Measurements from ENCODE around the gene RGS9BP. TPM values are rescaled to one million over a fixed set of nuclear protein-coding genes. Genes with fewer than 3 reads are reported as not detected.

The RGS9BP gene
- total RNA-seq, 6 donors from 2014 or later, result 2.2 to 9.4 (median 6.0) TPM

DNA sequence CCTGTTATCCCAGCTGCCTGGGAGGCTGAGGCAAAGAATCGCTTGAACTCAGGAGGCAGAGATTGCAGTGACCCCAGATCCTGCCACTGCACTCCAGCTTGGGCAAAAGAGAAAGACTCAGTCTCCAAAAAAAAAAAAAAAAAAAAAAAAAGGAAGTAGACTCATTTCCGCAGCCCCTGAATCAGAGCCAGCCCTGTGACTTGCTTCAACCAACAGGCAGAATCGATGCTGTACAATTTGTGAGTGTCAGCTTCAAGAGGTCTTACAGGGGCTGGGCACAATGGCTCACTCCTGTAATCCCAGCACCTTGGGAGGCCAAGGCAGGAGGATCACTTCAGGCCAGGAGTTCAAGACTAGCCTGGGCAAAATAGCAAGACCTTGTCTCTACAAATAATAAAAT, 13.5 kb upstream of the RGS9BP start:
- DNase-seq (no peak), ATAC-seq (ENCODE audit: low FRiP score in 2 of 2) (no peak)
- Histone ChIP-seq H3K4me3 (no peak overlapping the region), H3K4me1 (peaks cover 0 to 7% (median 0%) of the 10 kb centered on the region in 4 donors), H3K9me3 (no peaks in the 10 kb centered on the region), H3K27ac (no peak overlapping the region), H3K27me3 (no peaks in the 10 kb centered on the region), H3K36me3 (peaks cover 0 to 24% (median 17%) of the 10 kb centered on the region in 4 donors)
- WGBS, 2 donors, result 19 to 29% methylated on average over 3 of the region's 3 CpGs
- TF ChIP-seq, protein P1, sequence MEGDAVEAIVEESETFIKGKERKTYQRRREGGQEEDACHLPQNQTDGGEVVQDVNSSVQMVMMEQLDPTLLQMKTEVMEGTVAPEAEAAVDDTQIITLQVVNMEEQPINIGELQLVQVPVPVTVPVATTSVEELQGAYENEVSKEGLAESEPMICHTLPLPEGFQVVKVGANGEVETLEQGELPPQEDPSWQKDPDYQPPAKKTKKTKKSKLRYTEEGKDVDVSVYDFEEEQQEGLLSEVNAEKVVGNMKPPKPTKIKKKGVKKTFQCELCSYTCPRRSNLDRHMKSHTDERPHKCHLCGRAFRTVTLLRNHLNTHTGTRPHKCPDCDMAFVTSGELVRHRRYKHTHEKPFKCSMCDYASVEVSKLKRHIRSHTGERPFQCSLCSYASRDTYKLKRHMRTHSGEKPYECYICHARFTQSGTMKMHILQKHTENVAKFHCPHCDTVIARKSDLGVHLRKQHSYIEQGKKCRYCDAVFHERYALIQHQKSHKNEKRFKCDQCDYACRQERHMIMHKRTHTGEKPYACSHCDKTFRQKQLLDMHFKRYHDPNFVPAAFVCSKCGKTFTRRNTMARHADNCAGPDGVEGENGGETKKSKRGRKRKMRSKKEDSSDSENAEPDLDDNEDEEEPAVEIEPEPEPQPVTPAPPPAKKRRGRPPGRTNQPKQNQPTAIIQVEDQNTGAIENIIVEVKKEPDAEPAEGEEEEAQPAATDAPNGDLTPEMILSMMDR (IDR thresholded peaks at IDR 0.05), result no peak
- TF ChIP-seq POLR2AphosphoS5 (IDR thresholded peaks at IDR 0.05), result no peak
- no peak for TF ChIP-seq POLR2A (IDR thresholded peaks at IDR 0.05)
- no peak for TF ChIP-seq EP300 (IDR thresholded peaks at IDR 0.05)

DNA sequence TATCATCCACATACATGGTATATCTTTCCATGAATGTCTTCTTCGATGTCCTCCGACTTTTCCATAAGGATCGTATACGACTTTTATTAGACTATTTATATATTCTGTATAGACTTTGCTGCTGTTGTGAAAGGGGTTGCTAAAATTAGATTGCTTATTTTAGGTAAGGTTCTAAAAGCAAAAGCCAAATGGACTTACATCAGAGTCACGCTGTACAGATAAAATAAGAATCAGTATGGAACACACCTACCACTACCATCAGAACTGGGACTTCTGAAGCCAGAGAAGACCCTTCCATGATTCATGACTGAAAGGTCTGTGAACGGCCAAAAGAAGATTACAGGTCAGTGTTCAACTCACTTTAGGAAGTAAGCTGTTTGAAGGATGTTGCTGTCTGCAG, 9.6 kb upstream of the RGS9BP start:
- H3K9me3 ChIP-seq, result no peaks in the 10 kb centered on the region
- peaks cover 13 to 27% (median 13%) of the 10 kb centered on the region in 4 donors for H3K4me1 ChIP-seq
- ATAC-seq (ENCODE audit: low FRiP score in 2 of 2) (no peak), DNase-seq (no peak)
- H3K36me3 ChIP-seq, result peaks cover 0 to 12% (median 4%) of the 10 kb centered on the region in 4 donors
- H3K4me3 ChIP-seq, result no peak overlapping the region
- no peak overlapping the region for H3K27ac ChIP-seq
- no peaks in the 10 kb centered on the region for H3K27me3 ChIP-seq
- TF ChIP-seq POLR2AphosphoS5 (IDR thresholded peaks at IDR 0.05) (no peak), EP300 (IDR thresholded peaks at IDR 0.05) (no peak), POLR2A (IDR thresholded peaks at IDR 0.05) (no peak)
- TF ChIP-seq, protein P1 (IDR thresholded peaks at IDR 0.05), result no peak
- WGBS, 2 donors, result 94% methylated on average over 6 of the region's 6 CpGs

DNA sequence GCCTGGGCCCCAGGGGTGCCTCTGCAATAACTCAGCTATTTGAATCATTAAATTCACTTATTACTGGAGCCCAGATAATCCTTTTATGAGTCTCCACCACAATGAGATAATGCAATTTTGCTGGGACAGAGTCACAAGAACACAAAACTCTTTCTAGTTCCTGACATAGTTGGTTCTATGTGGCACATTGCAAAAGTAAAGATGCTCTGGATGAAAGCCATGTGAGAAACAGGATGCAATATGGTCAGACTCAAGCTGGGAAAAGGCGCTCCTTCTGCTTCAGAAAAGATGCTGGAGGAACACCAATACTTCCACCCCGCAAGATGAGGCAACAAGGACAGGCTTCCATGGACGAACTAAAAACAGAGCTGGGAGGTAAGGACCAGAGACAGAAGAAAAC, 6.3 kb upstream of the RGS9BP start:
- Histone ChIP-seq H3K9me3 (no peaks in the 10 kb centered on the region), H3K4me3 (no peak overlapping the region), H3K4me1 (peaks cover 28 to 41% (median 30%) of the 10 kb centered on the region in 4 donors), H3K27me3 (no peaks in the 10 kb centered on the region), H3K27ac (peak overlapping the region in 1 of 4 donors; percentile 53), H3K36me3 (peaks cover 0 to 12% (median 4%) of the 10 kb centered on the region in 4 donors)
- no peak for ATAC-seq (ENCODE audit: low FRiP score in 2 of 2)
- no peak for DNase-seq
- no peak for TF ChIP-seq POLR2A (IDR thresholded peaks at IDR 0.05)
- TF ChIP-seq EP300 (IDR thresholded peaks at IDR 0.05), result no peak
- TF ChIP-seq, protein P1 (IDR thresholded peaks at IDR 0.05), result no peak
- TF ChIP-seq POLR2AphosphoS5 (IDR thresholded peaks at IDR 0.05), result no peak
- WGBS, 2 donors, result 82 to 83% methylated on average over 3 of the region's 3 CpGs

DNA sequence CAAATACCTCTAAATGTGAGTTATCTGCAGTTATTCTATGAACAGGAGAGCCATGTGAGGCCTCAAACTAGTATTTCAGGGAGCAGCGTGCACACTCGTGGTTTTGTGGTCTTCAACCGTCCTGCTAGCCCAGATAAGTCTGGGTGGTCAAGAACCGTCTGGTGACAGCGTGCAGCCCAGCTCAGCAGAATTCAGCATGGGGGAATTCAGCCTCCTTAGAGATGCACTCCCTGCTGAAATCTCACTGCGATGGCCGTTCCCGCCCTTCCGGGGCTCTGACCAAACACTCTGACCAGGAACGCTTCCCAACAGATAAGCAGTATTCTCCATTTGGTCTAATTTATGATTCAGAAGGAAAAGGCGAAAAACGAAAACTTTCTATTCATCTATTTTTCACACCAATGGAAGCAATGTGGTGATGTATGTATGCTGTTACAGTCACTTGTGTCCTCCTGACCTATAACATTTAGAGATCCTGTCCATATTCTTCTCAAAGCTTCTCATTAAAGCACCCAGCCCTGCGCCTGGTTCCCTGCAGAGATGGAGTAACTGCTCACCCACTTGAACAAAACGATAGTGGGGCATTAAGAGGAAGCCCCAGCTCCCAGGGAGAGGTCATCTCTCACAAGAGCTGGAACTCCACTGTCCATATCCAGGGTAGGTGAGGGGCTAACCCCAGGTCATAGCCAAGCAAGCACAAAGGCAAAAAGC, 3.6 kb upstream of the RGS9BP start:
- peaks cover 0 to 12% (median 10%) of the 10 kb centered on the region in 4 donors for H3K27me3 ChIP-seq
- DNase-seq (no peak), ATAC-seq (ENCODE audit: low FRiP score in 2 of 2) (no peak)
- 65 to 70% methylated on average over 14 of the region's 14 CpGs for WGBS, 2 donors
- TF ChIP-seq, protein P1 (IDR thresholded peaks at IDR 0.05), result no peak
- TF ChIP-seq POLR2AphosphoS5 (IDR thresholded peaks at IDR 0.05), result no peak
- no peak for TF ChIP-seq POLR2A (IDR thresholded peaks at IDR 0.05)
- TF ChIP-seq EP300 (IDR thresholded peaks at IDR 0.05), result no peak
- H3K36me3 ChIP-seq, result peaks cover 0 to 4% (median 0%) of the 10 kb centered on the region in 4 donors
- H3K9me3 ChIP-seq, result no peaks in the 10 kb centered on the region
- H3K27ac ChIP-seq, result no peak overlapping the region
- H3K4me3 ChIP-seq, result no peak overlapping the region
- H3K4me1 ChIP-seq, result peaks cover 42 to 61% (median 45%) of the 10 kb centered on the region in 4 donors

DNA sequence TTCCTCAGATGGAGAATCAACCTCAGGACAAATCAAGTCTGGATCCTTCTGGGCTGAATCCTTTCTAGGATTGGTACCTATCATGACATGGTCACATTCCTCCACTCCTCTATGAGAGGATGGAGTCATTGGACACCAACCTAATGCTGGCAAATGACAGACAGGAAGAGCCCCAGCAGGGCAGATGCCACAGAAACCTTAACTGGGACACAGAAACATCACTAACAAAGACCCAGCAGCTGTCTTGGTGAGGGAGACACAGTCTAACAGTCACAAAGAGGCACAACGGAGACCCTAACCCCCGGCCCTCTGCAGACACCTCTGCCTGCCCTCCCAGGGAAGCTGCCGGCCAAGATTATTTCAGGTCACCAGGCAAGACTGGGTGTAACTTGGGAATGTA, 2.8 kb upstream of the RGS9BP start:
- no peaks in the 10 kb centered on the region for H3K9me3 ChIP-seq
- TF ChIP-seq POLR2A (IDR thresholded peaks at IDR 0.05), result no peak
- TF ChIP-seq, protein P1 (IDR thresholded peaks at IDR 0.05), result no peak
- TF ChIP-seq POLR2AphosphoS5 (IDR thresholded peaks at IDR 0.05), result no peak
- no peak for TF ChIP-seq EP300 (IDR thresholded peaks at IDR 0.05)
- H3K36me3 ChIP-seq, result no peaks in the 10 kb centered on the region
- H3K4me3 ChIP-seq, result no peak overlapping the region
- H3K27ac ChIP-seq, result no peak overlapping the region
- no peak for DNase-seq
- peaks cover 0 to 16% (median 12%) of the 10 kb centered on the region in 4 donors for H3K27me3 ChIP-seq
- WGBS, 2 donors, result 81 to 83% methylated on average over 3 of the region's 3 CpGs
- peaks cover 42 to 65% (median 48%) of the 10 kb centered on the region in 4 donors for H3K4me1 ChIP-seq
- no peak for ATAC-seq (ENCODE audit: low FRiP score in 2 of 2)
